Ectodermal cell (in vitro differentiated cells): ENCODE results near the gene KRTAP10-4.

Experiments used
- H3K27ac ChIP-seq: 2 replicates; pipeline ENCODE4 v1.7.0; 2013; ENCODE audit warnings: mild to moderate bottlenecking, low read depth, low read length; ENCODE audit not compliant: insufficient read depth, poor library complexity, severe bottlenecking
- H3K27me3 ChIP-seq: 2 replicates; pipeline ENCODE4 v1.7.0; 2013; ENCODE audit warnings: mild to moderate bottlenecking, low read length; ENCODE audit not compliant: insufficient read depth, control insufficient read depth, poor library complexity, severe bottlenecking
- H3K36me3 ChIP-seq: one replicate; pipeline ENCODE4 v1.7.0; 2013; ENCODE audit warnings: low read length; ENCODE audit not compliant: control insufficient read depth, insufficient read depth
- H3K4me1 ChIP-seq: one replicate; pipeline ENCODE4 v1.7.0; 2013; ENCODE audit warnings: low read length; ENCODE audit not compliant: control insufficient read depth, insufficient read depth
- H3K4me3 ChIP-seq: 2 replicates; pipeline ENCODE4 v1.7.0; 2013; ENCODE audit warnings: low read depth, low read length, control low read depth; ENCODE audit not compliant: insufficient read depth
- H3K9me3 ChIP-seq: 2 replicates; pipeline ENCODE4 v1.7.0; 2013; ENCODE audit warnings: mild to moderate bottlenecking, low read length, moderate library complexity; ENCODE audit not compliant: control insufficient read depth
- WGBS, 2 experiments: methylation state at CpG; one replicate each; pipeline ENCODE4 v1.1.7; 2013; ENCODE audit warnings: missing lambda C conversion rate in 2 of 2; 5-methylcytosine and 5-hydroxymethylcytosine counted together

The KRTAP10-4 gene

DNA sequence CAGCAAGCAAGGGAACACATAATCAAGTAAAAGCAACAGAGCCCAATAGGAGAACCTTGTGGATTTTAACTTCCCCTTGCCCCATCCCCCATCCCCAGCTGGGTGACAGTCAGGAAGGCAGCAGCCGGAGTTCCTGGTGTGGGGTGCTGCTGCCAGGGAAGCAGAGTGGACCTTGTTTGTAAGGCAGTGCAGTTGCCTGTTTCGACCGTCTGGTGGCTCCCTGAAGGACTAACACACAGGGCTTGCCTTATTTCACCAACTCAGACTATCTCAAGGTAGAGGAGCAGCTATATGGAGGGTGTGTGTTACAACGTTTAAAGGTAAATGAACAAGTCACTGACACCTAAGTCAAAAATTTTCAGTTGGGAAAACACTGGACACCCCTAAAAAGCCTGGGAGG, 45.0 kb downstream of the KRTAP10-4 start:
- Histone ChIP-seq H3K27ac (no peak overlapping the region), H3K4me3 (no peak overlapping the region), H3K9me3 (no peaks in the 10 kb centered on the region), H3K27me3 (no peaks in the 10 kb centered on the region), H3K4me1 (no peaks in the 10 kb centered on the region), H3K36me3 (no peaks in the 10 kb centered on the region)
- 83 to 87% methylated on average over 4 of the region's 4 CpGs for WGBS, 2 experiments

DNA sequence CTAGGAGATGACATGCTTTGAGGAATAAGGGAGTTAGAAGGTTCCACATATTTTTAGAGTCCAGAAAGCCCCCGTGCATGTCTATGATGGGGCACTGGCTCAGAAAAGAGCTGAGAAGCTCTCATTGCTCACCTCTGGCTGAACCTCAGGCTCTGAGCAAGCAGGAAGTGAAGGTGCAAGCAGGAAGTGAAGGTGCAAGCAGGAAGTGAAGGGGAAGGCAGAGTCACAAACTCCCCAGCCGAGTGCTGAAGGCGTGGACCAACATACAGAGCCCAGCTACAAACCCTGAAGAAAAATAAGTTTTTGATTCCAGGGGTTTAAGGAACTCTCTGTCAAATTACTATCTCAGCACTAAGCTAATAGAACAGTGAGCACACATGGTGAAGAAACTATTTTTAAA, 45.4 kb downstream of the KRTAP10-4 start:
- Histone ChIP-seq H3K27me3 (no peaks in the 10 kb centered on the region), H3K4me1 (no peaks in the 10 kb centered on the region), H3K9me3 (no peaks in the 10 kb centered on the region), H3K27ac (no peak overlapping the region), H3K36me3 (no peaks in the 10 kb centered on the region), H3K4me3 (no peak overlapping the region)
- 90 to 96% methylated on average over 3 of the region's 3 CpGs for WGBS, 2 experiments

GRCh38 chr21:44619886-44620285, 46.4 kb downstream of the KRTAP10-4 start:
- Histone ChIP-seq H3K36me3 (no peaks in the 10 kb centered on the region), H3K4me1 (no peaks in the 10 kb centered on the region), H3K27me3 (no peaks in the 10 kb centered on the region), H3K4me3 (no peak overlapping the region), H3K9me3 (no peaks in the 10 kb centered on the region), H3K27ac (no peak overlapping the region)
- WGBS, 2 experiments, result 92 to 93% methylated on average over 6 of the region's 6 CpGs

GRCh38 chr21:44623575-44623974, 50.0 kb downstream of the KRTAP10-4 start:
- no peak overlapping the region for H3K4me3 ChIP-seq
- peaks cover 8% of the 10 kb centered on the region for H3K4me1 ChIP-seq
- no peaks in the 10 kb centered on the region for H3K36me3 ChIP-seq
- no peak overlapping the region for H3K27ac ChIP-seq
- H3K27me3 ChIP-seq, result no peaks in the 10 kb centered on the region
- no peaks in the 10 kb centered on the region for H3K9me3 ChIP-seq
